NCI-H345 (cell line): Measurements from ENCODE around the gene NFYA.

Experiments used
- DNase-seq: peaks from one replicate; lab custom pipeline; 2025; lab: John Stamatoyannopoulos, UW

Gene NFYA

DNA sequence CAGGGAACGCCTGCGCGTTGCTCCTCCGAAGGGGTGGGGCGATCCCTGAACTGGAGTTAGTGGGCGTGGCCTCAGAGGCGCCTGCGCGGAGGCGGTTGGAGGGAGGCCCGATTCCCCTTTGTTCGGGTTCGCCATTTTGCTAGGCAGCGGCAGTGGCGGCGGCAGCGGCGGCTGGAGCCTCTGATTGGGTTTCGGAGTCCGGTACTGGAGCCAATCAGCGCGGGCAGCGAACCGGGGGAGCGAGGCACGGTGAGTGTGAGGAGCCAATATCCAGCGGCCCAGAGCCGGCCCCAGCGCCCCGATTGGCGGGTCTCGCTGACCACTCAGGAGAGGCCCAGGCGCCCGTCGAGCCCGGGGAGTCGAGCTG is at the start of gene NFYA:
TSS of gene NFYA (plus strand) at position 139 of the 367 bp plus-strand sequence. CDS start 6,116 bp downstream, outside the sequence.
- no peak for DNase-seq

DNA sequence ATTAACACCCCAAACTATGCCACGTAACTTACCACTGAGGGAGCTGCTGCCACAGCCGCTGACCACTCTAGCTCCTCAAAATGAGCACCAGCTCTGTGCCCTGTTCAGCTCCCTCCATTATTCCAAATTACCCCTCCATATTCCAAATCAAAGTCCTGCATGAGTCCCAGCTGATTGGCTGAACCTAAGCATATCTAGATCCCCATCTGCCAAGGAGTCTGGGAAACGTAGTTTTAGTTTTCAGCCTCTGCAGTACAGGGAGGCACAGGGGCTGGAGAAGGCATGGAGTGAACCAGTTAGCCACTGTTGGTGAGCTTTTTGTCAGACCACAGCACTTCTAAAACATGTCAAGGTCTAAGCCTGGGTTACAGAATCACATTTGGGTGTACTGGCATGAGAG is 49.7 kb upstream of the NFYA start:
- DNase-seq: no peak

DNA sequence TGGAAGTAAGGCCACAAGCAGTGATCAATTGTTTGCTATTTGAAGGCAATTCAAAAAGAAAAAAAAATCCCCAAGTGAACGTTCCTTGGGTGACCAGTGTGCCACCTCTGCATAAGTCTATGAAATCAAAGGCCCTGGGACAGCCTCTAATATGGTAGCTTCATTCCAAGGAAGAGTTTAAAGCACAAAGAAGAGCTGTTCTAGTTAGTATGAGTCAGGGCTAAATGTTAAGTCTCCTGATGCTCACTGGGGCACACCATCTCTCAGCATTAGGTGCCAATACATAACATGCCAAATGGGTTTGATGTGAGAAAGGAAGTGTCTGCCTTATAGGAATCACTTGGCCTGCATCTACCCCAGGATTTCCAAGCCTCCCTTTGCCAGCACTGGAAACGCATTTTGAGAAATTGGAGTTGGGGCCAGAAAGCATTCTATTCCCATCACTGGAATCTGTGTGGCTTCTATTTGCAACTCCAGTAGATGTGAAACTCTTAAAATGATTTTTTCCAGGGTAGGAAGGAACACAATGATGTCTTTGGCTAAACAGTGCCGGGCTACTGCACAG is 46.7 kb upstream of the NFYA start:
- DNase-seq: no peak

DNA sequence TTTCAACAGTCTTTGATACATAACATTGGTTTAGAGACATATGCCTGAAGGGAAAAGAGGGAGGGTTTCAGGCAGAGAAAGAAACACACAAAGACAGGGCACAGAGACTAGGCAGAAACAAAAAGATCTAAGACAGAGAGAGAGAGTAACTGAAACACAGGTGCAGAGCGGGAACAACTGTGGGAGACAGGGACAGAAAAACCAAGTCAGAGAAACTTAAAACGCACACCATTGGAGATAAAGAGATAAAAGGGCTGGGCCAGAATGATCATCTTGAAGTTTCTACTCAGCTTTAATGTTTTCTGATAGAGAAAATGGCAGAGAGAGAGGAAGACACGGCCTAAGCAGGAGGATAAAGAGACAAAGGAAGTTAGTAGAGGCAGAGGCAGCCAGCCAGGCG is 45.5 kb upstream of the NFYA start:
- DNase-seq: no peak

DNA sequence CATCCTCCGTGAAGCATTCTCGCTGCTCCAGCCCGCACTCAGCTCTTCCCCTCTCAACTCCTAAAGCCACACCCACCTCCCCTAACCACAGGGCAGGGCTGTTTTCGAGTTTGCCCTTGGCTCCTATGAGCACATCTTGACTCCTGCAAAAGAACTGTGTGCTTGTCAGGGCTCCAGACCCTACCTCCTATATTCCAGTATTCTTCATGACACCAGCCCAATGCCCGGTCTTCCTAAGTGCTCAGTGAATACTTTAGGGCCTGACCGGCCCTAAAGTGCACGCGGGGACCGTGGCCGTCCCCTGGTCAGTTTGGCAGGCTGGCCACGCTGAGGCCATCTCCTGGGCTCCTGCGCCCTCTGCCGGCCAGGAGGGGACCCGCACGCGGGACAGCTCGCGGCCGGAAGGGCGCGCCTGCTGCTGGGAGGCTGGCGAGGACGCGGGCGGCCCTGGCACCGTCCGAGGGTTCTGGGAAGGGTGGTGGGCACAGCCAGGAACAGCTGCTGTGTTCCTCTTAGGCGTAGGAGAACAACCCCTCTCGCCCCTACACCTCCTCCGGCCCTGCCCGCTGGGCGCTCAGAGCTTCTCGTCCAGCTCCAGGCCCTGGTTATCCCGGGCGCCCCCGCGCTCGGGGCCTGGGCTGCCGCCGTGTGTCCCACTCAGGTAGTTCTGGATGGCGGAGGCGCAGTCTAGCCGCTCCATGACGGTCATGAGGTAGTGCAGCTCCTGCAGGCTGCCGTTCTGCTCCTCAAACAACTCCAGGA is 44.8 kb upstream of the NFYA start:
- no peak for DNase-seq

DNA sequence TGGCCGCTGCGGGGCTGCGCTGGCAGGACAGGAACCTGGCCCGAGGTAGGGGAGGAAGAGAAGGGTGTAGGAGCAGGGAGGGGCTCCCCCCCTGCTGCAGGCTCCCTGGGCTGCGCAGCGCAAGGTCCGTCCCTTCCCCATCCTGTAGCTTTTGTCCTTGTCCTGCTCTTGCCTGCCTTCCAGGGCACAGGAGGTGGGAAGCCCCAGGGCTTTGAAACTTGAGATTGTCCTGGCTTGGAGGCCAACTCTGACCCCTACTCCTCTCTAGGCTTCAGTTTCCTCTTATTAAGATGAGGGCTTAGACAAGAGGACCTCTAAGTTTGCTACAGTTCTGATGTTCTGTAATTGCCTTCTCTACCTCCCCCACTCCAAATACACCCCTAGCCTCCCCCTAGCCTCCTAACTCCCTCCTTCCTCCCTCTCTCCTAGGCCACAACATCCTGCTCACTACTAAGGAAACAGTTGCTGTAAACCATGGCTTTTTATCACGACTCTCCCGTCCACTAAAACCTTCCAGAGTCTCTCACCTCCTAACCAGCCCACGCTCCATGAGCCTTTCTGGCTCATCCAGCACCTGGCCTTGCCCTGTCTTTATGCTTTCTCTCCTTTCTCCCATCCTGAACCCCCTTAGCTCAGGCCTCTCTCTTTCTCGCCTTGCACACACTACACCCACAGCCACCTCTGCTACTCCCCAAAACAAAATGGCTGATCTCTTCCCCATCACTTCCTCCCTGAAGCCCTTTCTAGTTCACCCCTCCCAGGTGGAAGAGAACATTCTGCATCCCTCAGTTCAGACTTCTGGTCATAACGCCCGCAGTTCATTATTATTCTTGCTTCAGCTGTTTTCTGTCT is 44.0 kb upstream of the NFYA start:
- no peak for DNase-seq

DNA sequence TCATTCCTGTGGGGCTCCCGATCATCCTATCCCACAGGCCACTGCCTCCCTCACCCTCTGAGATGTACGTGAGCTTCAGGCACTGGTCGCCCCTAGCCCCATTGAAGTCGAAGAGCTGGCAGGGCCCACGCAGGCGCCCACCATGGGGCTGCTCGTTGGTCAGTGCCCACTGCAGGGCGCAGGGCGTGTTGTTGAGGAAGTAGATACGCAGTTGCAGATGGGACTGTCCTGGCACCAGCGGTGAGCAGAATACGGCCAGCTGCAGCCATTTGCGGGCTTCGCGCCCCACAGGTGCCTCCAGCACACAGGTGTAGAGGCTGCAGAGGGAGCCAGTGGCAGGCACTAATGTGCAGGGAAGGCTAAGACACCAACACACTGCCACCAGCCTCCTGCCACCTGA is 39.9 kb upstream of the NFYA start:
- no peak for DNase-seq

DNA sequence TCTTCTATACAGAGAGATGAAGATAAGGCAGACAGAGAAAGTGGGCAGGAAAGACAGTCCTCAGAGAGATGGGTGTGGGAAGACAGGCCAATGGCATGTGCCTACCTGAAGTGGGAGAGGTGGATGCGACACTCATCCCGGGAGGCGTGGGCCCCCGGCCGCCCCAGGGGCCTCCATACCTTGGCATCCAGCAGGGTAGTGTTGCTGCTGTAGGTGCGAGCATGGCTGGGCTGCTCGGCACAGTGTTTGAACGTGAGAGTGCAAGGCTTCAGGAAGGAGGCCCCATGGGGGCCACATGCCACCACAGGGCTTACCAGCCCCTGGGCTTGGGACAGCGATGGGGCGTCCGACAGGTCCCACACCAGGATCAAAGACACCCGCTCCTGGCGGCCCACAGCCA is 39.0 kb upstream of the NFYA start:
- DNase-seq: no peak

DNA sequence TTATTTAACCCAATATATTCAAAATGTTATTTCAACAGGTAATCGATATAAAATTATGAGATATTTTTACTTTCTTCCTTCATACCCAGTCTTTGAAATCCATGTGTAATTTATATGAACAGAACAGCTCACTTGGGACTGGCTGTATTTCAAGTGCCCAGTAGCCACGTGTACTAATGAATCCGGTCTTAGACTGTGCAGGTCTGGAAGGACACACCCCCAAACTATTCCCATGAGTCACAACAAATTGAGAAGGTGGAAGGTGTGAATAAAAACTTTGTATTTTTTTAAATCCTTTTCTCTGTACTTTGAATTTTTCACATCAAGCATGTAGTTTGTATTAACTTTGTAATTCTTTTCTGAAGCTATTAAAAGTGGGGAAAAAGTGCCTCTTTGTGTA is 36.6 kb upstream of the NFYA start:
- DNase-seq: no peak

DNA sequence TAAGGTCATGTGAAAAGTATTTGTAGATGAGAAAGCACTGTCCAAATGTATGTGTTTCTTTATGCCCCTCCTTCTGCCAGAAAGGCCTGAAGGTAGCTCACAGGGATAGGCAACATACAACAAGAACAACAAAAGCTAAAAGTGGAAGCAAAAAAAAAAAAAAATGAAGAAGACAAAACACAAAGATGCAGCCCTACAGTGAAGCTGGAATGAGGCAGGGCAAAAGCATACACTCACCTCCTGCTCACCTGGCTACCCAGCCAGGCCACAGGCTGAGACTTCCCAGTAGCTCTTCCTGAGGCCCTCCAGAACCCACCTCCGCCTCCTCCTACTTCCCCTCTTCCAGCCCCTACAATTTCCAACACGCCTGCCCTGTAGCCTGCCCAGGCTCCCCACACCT is 36.2 kb upstream of the NFYA start:
- DNase-seq: no peak

DNA sequence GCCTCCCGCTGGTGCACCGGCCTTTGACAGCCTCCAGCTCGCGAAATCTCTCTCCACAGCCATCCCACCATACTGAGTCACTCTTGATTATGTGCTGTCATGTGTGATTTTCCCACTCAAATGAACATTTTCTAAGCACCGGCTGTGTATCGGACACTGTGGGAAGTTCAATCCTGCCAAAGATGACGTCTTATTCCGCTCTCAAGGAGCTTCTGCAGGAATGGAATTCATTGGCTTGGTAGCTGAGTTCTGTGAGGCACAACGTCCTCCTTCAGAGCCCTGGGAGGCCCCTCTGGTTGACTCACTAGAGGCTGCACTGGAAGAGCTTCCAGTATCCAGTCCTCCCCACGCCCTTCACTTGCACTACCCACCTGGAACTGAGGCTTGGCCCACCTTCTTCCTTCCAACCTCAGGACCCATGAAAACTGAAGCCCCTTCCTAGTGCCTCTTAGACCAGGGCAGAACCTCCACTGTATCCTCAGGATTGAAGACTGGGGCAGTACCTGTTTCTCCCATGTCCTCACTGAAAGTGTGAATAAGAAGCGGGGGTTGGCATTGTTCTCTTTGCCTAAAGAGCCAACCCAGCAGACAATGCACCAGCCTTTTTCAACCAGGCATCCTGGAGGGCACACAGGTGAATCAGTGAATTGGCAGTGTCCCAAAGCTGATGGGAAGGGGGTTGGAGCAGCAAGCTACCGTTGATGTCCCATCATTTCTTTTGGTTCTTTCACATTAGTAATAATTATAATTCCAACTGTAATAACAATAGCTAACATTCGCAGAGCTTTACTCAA is 35.5 kb upstream of the NFYA start:
- DNase-seq: peak; percentile 70

DNA sequence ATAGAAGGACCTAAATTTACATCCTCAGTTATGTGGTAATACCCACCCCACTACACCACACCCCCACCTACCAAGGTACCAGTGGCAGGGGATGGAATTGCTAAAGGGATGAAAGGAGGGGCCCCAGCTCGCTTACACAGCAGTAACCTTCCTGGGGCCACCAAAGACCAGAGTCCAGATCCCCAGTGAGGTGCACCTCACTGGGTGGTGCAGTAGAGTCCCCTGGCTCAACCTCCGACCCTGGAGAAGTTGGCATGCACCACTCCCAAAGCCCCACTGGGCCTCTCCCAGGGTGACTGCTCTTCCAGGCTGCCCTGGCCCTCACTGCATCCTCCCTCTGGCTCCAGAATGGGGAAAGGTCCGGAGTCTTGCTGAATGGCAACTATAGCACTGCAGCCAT is 34.6 kb upstream of the NFYA start:
- DNase-seq: no peak

DNA sequence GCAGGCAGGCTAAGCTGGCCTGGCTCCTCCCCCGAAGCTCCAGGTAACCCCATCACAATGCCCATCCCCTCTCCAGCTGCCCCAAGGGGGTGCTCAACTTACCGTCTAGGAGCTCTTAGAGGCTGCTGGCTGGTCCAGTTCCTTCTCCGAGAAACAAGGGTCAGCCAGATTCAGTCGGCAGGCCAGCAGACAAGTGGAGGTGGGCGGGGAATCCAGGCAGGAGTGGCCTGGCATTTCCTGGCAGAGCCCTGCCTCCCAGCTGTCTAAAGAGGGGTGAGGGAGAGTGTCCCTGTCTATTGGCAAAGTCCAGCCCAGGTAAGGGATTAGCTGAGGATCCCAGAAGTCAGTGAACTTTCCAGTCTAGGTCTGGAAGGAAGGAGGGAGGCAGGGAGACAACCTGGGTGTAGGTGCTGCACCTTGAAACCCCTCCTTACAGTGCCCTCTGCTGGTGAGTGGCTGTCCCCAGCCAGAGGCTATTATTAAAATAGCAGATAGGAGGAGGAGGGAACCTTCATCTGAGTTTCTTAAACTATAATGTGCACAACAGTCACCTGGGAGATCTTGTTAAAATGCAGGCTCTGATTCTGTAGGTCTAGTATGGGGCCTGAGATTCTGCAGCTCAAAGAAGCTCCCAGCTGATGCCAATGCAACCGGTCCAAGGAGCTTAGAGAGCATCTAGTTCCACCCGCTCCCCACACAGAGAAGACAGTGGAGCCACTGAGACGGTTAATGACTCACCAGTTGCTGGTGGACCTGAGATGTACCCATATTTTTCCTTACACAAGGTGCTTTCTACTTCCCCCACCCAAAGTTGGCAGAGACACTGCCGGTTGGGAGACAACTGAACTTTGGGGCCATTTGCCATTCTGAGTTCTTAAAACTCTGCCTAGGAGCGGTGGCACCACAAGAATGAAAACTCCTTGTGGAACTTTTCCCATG is 33.4 kb upstream of the NFYA start, which contains the start of gene UNC5CL:
TSS of gene UNC5CL (minus strand) at position 162 of the 939 bp plus-strand sequence. CDS start 4,147 bp downstream, outside the sequence.
- DNase-seq: peak; percentile 33

DNA sequence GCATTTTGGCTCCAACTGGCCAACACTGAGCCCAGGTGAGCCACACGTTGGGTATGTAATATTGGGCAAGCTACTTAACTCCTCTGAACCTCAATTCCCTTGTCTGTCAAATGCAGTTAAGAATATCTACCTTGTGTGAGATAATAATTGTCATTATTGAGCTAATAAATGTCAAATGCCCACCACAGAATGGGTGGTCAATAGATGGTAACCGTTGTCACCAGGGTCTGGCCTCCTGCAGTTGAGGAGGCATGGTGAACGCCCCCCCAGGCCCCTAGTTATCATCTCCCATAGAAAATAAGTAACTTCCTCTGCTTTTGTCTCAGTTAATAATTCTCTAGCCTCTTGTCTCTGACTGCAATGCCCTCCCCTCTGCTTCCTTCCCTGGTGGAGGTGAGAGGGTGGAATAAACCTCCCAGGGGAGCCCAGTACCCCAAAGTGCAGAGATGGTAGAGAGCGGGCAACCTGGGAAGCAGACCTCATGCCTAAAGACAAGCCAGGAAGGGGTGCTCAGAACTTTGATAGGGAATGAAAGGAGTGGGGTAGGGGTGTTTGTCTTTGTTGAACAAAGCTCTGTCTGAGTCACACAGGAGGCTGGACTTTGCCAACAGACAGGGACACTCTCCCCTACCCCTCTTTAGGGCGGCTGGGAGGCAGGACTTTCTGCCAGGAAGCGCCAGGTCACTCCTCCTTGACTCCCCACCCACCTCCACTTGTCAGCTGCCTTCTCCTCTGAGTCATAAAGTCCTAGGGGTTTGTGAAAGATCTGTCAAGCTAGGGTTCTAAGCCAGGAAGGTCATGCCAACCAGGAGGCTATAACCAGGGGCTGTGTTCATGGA is 32.5 kb upstream of the NFYA start:
- DNase-seq: no peak

DNA sequence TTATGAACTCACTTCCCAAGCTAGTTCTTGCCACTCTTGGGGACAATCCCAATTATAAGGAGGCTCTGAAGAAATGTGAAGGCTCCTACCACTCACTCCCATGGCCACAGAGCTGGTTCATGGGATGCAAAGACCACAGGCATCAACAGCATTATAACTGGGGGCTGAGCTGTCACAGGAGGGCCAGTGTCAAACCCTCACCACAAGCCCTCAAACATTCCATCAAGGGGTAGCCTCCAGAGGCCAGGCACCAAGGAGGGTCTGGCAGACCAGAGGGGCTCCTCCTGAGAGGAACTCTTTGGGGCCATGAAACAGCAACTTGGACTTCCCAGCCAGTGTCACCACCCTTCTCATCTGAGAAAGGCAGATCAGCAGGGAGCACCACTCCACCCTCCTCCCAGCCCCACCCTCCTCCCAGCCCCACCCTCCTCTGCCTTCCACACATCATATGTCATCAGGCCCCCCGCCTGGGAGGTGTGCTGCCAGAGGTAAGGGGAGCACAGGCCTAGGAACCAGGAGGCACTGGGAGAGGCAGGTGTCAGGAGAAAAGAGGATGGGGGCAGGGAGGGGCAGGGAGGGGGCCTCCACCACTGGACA is 31.7 kb upstream of the NFYA start:
- no peak for DNase-seq

DNA sequence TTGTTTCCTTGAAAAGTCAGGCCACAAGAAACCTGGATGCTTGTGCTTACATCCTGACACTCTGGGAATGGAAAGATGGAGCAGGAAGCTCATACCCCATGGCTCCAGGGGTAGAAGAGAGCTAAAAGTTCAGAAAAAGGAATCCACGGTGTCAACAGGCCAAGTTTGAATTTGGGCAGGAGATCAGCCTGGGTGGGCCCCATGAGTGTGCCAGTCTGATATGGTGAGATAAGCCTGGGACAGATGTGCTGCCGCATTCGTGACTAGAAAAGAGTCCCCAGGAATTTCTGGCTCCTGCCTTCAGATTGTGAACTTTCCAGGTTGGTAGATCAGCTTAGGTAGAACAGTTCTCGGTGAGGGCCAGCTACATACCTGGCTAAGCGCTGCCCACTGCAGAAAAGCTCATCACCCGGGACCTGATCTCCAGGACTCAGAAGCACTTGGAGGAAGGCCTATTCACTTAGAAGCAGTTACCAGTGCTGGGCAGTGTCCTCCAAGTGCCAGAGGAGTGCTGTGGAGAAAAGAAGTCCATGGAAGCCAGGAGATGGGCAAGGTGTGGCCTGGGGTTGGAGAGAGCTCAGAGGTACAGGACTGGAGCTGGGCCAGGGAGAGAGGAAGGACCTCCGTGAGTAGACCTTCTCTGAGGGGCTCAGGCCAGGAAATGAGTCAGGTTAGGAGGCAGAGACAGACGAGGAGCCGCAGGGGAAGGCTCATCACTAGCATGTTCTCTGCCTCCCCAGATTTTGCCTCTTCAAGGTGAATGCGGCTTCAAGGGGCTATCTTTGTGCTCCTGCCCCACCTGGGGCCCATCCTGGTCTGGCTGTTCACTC is 30.3 kb upstream of the NFYA start, which contains the start of gene TSPO2:
TSS of gene TSPO2 (plus strand) at position 242 of the 830 bp plus-strand sequence. CDS start at position 761, 519 bp downstream.
- DNase-seq: no peak

DNA sequence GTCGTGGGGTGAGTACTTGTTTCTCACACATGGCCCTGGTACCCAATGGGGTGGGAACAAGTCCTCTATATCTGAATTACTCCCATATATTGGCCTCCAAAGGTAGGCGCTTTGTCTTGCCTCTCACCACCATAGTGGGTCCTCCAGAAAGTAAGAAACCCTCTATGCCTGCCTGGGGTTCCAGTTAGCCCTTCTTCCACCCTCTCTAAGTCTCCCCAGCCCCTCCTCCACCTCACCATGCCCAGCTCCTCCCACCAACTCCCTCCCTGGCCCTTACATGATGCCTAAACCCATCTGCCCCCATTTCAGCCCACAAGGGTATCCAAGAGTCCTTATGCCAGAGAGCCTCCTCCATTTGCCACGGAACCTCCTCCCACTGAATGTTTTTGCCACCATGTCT is 29.6 kb upstream of the NFYA start:
- DNase-seq: no peak

DNA sequence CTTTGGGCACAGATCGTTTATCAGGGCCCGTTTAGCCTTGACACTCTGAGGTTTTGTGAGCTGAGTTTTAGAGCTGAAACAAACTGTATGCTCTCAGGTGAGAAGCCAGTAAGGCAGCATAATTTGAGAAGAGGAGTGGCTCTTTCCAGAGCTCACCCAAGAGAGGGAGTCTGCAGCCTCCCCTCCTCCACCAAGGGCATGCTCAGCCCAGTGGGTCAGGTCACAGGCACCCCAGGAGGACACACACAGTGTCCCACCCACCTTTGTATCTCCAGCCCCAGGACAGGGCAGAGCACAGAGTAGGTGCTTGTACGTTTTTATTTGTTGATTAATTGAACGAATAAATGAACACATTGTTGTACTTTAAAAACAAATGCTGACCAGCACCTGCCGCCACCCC is 27.1 kb upstream of the NFYA start:
- no peak for DNase-seq

DNA sequence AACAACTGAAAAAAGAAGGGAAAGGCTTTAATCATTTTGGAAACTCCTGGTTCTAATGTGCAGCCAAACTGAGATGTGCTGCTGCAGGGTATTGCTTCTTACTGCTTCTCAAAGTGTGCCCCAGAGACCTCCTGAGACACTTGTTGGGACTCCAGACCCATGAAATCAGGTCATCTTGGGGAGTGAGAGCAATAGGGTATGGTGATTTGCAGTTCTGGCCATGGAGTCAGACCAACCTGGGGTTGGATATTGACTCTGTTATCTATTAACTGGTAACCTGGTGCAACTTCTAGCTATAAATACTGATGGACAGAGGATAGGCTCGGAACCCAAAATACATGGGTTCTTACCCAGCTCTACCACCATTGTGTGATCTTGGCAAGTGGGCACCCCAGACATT is 26.7 kb upstream of the NFYA start:
- DNase-seq: no peak
